HPDE6-E6E7 (cell line): ENCODE measurements around the gene CUL2.
"Not testable (repeated sequence)": the region's sequence is repeated elsewhere in the genome, so short reads cannot be mapped to it uniquely, and the experiment has no call there.

Experiments used
- DNase-seq: peaks from one replicate; pipeline ENCODE4 v3.0.0; 2011; ENCODE audit warnings: missing footprints; ENCODE audit errors: extremely low spot score

Gene CUL2

DNA sequence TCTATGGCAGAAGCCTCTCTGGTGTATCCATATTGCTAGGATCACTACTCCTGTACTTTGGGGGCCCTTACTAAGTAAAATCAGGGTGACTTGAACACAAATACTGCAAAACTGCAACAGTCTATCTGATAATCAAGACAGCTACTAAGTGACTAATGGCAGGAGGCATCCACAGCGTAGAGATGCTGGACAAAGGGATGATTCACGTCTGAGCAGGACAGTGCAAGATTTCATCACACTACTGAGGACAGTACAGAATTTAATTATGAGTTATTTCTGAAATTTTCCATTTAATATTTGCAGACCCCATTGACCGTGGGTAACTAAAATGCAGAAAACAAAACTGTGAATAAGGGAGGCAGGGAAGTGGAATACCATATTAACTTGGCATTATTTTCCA, 10.4 kb downstream of the CUL2 start:
- peak; percentile 13 for DNase-seq

DNA sequence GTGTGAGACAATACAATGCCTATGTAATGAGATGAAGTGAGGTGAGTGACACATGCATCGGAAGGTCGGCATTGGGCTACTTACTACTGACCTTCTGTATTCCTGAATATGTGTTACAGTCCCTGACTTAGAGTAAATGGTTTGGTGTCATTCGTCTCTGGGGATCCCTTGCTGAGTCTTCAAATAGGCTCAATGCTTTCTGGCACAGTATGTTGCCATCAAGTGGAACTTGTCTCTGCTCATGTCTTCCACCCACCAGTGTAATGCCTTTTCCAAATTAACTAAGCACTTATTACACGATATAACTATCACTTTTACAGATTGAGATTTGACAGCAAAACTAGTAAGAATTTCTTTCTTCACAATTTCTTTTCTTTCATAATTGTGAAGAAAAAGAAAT, 10.9 kb downstream of the CUL2 start:
- no peak for DNase-seq

DNA sequence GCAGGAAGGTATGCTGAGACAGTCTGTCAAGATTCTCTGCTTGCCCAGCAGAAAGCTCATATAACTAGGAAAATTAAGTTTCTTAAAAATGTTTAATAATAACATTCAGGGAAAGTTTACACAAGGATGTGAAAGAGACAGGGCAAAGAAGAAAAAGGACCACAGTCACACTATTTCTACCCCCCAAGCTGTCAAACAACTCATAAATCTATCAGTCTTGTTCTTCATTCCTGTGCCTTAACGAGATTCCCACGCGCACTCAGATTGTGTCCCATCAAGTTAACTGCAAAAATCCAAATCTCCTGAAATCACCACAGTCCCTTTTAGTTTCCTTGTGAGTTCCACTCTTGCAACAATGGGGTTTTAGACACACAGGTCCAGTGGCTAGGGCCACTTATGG, 14.9 kb downstream of the CUL2 start:
- no peak for DNase-seq

DNA sequence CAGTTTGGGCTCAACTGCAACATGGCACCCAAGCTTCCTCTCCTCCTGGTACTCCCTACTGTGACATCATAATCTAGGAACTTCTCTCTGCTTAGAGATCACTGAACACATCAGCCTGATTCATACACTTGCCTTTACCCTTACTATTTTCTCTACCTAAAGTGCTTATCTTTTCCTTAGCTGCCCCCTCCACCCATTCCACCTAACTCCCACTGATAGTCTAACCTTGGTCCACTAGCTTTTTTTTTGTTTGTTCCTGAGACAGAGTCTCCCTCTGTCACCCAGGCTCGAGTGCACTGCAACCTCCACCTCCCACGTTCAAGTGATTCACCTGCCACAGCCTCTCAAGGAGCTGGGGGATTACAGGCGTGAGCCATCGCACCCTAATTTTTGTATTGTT, 15.9 kb downstream of the CUL2 start:
- DNase-seq, result no peak

DNA sequence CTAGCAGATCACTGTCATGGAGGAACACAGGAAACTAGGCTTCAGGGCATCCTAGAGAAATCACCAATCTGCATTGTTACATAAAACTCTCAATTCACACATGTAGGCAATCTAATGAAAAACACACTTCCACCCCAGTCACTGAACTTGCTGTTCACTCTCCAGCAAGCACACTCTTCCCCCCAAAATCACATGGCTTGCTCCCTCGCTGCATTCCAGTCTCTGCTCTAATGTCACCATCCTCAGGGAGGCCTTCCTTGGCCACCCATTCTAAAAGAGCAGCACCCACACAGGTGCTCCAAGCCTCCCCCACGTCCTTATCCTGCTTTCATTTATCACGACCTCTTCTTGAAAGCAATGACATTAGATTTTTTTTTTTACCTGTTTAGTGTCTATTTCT, 19.6 kb downstream of the CUL2 start:
- no peak for DNase-seq

DNA sequence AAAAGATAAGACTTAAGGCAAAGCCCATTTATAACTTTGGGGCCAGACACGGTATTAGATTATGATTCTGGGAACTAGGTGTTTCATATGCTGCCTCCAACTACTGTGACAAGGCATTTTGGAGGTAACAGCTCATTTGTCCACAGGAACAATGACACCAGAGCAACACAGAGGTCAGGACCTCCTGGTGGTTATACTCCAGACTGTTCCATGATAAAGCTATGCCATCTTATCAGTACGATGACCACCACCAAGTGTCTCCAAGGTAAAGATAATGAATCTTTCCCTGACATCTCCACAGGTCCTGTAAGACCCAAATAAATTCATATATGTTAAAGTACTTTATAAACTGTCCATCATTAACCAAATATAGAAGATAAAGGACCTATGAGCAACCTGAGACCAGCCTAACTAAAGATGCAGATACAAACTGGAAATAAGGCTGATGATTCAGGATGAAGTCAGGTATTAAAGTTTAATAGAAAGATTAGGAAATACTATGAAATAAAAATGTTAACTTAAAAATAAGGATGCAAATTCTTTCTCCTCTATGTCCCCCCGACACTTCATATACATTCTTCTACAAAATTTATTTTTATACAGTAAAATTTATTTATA, 26.2 kb downstream of the CUL2 start:
- DNase-seq, result no peak

DNA sequence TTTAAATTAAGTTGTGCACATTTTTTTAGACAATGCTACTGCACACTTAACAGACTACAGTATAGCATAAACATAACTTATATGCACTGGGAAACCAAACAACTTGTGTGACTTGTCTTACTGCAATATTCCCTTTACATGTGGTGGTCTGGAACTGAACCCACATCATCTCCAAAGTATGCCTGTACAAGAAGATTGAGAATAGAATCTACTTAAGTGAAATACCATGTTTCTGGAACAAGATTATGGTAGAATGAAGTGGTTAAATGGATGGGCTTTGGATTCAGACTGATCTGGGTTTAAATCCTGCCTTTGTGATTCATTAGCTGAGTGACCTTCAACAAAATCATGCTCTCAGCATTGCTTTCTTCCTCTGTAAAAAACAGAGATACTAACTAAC, 30.7 kb downstream of the CUL2 start:
- no peak for DNase-seq

DNA sequence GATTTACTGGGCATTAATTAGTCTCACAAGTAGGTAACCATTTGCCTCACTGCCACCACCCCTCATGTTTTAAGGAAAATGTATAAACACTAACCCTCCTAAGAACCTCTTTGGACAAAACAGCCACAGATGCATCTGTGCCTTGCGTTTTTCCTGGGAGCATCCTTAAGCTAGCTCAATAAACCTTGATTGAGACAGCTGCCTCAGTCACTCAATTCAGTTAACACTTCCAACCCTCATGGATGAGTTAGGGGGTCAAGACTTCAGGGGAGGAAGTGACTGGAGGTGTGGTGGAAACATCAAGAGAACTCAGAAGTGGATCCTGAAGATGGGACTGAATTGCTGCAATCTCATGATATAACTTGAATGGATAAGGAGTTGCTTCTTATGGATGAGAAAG, 31.5 kb downstream of the CUL2 start:
- DNase-seq, result no peak

DNA sequence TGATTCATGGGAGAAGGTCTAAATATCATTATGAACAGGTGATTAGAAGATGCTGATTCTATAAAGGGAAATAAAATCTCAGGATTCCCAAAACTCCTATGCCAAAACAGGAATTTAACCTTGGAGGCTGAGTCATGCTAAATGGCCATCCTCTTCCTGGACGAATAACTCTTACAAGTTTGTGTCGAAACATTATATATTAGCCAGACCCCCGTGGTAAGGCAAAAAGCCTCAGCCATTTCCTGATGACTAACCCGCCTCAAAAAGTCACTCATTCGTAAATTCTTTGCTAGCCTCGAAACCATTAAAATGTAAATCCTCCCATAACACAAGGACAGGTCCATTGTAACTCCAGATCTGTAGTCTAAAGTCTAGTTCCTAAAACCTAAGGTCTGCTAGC, 32.0 kb downstream of the CUL2 start:
- DNase-seq, result peak; percentile 5

DNA sequence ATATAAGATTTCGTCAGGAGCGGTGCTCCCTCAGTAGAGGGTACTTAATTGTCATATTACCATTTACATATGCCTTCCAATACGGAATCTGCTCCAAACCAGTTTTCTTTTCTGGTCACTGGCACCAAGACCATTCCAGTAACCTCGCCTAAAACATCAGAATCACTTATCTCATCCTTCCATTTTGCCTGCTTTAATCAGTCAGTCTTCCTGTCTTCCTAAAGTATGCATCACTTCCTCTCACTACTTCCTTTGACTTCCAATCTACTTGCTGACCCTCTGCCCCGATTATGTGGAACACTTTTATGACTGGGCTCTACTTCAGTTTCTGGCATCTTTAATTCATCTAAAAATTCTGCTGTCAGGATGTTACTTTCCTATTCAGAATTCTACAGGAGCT, 33.5 kb downstream of the CUL2 start:
- no peak for DNase-seq

DNA sequence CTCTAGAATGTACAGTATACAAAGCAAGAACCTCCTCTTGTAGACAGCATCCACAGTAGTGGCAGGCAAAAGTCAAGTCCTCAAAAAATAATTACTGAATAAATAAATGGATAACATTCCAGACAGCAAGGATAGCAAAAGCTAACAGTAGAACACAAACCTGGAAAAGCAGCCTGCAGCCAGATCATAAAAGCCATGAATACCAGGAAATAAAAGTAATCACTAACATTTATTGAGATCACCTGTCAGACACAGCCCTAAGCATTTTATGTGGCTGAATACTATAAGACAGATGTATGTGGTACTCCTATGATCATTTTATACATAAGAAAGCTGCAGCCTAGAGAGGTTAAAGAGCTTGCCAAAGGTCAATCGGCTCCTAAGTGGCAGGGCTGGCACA, 34.0 kb downstream of the CUL2 start:
- no peak for DNase-seq

DNA sequence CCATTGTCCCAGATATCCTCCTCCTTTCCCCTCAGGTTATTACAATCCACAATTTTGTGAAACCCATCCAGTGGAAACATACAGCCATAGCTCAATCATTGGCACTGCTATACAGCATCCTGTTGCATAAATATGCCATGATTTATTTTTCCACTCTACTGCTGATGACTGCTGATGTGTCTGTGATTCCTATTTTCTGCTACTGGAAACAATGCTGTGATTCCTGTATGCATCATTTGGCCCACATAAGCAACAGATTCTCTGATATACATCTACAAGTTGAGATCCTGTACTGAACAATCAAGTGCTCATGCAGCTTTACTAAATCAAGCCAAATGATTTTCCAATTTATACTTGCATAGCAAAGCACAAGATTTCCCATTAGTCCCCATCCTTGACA, 39.6 kb downstream of the CUL2 start:
- DNase-seq, result no peak

DNA sequence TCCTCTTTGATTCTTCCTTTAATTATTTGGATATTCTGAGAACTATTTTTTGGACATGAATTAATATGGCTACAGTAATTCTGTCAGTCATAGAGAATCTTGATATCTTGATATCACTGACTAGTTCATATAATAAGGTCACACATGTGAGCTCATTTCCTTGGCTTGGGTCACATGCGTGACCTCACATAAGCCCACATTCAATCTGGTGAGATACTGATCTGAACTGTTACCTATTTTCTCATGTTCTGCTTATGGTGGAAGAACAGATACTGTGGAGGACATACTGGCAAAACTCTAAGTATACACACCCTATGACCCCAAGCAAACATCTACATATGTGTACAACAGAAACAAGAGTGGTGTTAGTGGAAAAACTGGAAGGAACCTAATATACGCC, 44.1 kb downstream of the CUL2 start:
- DNase-seq, result no peak

DNA sequence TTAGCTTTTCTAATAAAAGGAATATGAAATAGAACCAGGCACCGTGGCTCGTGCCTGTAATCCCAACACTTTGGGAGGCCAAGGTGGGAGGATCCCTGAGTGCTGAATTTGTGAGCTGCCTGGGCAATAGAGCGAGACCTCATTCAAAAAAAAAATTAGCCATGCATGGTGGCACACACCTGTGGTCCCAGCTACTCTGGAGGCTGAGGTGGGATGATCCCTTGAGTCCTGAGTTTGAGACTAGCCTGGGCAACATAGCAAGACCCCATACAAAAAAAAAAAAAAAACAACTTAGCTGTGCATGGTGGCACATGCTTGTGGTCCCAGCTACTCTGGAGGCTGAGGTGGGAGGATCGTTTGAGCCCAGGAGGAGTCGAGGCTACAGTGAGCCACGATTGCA, 44.9 kb downstream of the CUL2 start:
- DNase-seq, result not testable (repeated sequence)

DNA sequence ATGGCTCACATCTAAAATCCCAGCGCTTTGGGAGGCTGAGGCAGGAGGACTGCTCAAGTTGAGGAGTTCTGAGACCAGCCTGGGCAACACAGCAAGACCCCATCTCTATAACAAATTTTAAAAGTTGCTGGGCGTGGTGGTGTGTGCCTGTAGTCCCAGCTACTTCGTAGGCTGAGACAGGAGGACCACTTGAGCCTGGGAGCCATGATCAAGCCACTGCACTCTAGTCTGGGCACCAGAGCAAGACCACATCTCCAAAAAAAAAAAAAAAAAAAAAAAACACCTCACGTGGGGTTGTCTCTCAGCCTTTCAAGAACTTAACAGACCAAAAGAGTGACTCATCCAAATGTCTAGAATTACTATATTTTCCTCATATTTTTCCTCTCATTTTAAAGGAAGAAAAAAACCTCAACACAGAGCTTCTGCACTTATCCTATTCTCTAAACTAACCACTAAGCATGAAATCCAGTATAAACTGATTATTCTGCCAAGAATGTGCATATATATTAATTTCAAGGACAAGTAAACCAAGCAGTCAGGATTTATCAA, 46.3 kb downstream of the CUL2 start:
- no peak for DNase-seq

DNA sequence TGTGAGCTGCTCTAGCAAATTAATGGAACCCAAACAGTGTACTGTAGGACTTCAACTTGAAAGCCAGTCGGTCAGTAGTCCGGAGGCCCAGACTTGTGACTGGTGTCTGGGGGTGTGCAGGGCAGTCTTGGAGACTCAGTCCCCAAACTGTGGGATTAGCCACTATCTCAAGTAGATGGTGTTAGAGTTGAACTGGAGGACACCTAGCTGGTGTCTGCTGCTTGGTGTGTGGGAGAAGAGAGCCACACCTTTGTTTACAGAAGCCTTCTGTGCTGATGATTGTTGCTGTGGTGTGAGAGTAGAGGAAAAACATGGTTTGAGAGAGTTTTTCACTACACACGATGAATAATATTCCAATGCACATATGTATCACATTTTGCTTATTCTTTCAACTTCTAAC, 47.4 kb downstream of the CUL2 start:
- no peak for DNase-seq

DNA sequence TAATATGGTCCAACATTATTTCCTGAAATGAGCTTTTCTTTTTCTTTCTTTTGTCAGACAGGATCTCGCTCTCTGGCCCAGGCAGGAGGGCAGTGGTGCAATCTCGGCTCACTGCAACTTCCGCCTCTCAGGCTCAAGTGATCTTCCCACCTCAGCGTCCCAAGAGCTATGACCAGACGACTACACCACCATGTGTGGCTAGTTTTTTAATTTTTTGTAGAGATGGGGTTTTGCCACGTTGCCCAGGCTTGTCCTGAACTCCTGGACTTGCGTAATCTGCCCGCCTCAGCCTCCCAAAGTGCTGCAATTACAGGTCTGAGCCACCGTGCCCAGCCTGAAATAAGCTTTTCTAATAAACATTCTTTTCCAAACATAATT, 48.6 kb downstream of the CUL2 start:
- DNase-seq, result no peak

DNA sequence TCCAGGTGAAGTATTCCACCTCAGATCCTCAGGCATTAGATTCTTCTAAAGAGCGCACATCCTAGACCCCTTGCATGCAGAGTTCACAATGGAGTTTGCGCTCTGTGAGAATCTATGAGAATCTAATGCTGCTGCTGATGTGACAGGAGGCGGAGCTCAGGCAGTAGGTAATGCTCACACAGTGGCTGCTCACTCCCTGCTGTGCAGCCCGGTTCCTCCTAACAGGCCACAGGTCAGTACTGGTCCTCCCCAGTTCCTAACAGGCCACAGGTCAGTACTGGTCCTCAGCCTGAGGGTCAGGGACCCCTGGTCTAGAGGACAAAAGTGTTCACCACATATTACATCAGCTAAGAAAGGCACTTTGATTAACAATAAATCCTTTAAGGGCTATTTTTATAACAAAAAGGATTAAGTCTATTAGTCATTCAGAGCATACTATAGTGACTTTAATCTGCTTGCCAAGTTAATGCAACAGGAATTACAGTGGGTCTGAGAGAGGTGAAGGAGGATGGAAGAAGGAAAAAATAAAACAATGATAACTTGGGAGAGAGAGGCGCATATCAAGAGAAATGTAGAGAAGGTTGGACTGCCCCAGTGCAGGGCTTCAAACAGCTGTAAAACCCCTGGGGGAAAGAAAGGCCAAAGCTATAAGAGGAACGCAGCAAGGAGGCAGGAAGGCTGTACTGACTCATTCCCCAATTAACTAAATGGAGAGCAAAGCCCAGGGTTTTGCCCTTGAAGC, 49.2 kb downstream of the CUL2 start:
- DNase-seq, result no peak

DNA sequence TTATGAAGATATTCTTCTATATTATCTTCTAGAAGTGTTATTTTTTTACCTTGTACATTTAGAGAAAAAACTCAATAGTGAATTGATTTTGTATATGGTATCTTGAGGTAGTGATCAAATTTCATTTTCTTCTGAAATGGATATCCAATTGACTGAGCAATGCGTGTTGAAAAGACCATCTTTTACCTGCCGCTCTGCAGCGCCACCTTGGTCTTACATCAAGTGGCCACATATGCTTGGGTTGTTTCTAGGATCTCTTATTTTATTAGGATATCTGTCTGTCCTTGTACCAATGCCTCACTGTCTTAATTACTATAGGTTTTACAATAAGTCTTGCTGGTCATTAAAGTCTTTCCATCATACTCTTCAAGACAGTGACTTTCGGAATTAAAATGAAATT, 53.0 kb downstream of the CUL2 start:
- DNase-seq, result no peak

DNA sequence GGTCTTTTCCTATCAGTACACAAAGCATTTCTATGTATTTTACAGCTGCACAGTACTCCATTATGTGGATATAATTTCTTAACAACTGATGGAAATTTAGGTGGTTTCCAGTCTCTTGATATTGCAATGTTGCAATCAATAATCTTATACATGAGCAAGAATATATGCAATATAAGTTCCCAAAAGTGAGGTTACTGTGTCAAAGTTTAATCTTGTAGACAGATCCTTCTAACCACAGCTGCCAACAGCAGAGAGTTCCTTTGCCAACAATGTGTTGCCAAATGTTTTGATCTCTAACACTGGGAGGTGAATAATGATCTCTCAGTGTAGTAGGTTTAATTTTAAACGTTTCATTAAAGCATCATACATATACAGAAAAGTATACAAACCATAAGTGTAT, 54.5 kb downstream of the CUL2 start:
- DNase-seq, result no peak

DNA sequence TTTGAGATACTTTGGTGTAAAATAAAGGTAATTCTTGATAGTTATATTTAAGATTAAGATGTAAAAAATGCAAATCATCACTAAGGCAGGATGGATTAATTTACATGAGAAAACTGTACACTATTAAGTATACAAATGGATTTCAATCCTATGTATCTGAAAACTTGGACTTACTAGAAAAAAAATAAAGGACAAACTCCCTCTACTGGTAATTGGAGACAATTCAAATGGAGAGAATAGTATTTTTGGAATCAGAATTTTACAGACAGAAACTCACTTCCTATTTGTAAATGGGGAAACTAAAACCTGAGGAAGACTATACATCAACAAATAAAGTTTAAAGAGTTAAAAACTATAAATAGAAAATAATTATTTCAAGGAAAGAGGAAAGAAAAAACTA, 62.6 kb downstream of the CUL2 start:
- DNase-seq, result no peak

DNA sequence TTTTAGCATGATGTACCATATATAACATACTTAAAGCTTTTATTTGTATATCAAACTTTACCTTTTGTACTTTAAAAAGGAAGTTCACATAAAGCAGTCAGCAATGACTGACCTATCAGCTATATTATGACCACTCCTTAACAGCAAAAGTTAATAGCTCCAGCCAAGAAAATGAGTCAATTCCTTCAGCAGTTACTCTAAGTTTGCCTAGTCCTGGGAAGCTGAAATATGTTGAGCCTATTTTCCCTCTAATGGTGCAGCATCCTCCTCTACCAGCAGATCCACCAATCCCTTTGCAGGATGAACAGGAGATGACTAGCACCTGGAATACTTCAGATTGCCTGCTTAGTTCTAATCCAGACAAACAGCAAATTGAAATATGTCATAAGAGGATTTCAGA, 64.2 kb downstream of the CUL2 start:
- DNase-seq, result no peak

DNA sequence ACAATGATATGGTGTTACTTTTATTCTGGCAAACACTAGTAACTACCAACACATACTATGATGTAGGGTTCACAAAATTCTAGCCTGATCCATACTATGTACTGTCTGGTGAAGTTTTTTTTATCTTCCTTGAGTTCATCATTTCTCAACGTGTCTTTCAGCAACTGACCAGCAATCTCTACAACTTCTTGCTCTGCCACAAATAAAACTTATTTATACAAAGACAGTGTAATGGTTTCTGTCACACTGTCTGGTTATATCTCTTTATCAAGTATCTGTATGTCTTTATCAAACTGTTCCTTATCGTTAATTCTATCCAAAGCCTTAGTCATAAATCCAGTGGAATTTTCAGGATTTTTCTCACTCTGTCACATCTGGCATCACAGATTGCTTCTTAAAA, 69.7 kb downstream of the CUL2 start:
- no peak for DNase-seq
